Activated CD4-positive, alpha-beta T cell treated with anti-CD3 and anti-CD28 coated beads, Interleukin-2, amount 50 U/mL, for 24 hours (primary cell): ENCODE data around the gene GPR89B.
"Not testable (repeated sequence)": the region's sequence is repeated elsewhere in the genome, so short reads cannot be mapped to it uniquely, and the experiment has no call there.

Experiments
- DNase-seq, 2 donors: peaks; one replicate each; pipeline ENCODE4 v3.0.0-alpha.2; 2020; ENCODE audit warnings: low read depth in 1 of 2, low spot score in 1 of 2

GPR89B gene

GRCh38 chr1:147935296-147935695 lies 7.1 kb downstream of the GPR89B start:
- DNase-seq: not testable (repeated sequence)

DNA sequence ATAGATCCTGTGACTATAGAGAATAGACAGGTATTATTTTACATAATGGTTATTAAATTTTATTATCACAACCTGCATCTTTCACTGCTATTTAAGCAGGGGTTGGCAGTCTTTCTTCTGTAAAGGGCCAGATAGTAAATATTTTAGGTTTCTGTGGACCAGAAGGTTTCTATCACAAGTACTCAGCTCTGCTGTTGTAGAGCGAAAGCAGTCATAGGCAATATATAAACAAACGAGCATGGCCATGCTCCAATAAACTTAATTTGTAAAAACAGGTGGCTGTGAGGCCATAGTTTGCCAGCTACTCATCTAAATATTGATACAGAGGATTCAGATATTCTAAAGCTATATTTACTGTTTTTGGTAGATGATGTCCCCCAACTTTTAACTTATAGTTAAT lies 12.2 kb downstream of the GPR89B start:
- DNase-seq: not testable (repeated sequence)

DNA sequence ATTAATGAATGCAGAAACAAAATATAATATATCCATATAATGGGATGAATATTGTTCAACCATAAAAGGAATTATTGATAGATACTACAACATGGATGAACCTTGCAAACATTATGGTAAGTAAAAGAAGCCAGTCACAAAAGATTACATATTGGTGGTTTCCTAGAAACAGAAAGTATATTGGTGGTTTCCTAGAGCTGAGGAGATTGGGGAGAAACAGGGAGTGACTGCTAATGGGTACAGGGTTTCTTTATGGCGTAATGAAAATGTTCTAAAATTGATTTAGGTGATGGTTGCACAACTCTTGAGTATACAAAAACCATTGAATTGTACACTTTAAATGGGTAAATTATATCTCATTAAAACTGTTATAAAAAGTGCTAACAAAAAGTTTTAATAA lies 14.3 kb downstream of the GPR89B start:
- DNase-seq: not testable (repeated sequence)

DNA sequence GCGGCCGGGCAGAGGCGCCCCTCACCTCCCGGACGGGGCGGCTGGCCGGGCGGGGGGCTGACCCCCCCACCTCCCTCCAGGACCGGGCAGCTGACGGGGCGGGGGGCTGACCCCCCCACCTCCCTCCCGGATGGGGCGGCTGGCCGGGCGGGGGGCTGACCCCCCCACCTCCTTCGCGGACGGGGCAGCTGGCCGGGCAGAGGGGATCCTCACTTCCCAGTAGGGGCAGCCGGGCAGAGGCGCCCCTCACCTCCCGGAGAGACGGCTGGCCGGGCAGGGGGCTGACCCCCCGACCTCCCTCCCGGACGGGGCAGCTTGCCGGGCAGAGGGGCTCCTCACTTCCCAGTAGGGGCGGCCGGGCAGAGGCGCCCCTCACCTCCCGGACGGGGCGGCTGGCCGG lies 21.3 kb downstream of the GPR89B start:
- DNase-seq: not testable (repeated sequence)

GRCh38 chr1:147958906-147959305 lies 30.7 kb downstream of the GPR89B start:
- DNase-seq: not testable (repeated sequence)

DNA sequence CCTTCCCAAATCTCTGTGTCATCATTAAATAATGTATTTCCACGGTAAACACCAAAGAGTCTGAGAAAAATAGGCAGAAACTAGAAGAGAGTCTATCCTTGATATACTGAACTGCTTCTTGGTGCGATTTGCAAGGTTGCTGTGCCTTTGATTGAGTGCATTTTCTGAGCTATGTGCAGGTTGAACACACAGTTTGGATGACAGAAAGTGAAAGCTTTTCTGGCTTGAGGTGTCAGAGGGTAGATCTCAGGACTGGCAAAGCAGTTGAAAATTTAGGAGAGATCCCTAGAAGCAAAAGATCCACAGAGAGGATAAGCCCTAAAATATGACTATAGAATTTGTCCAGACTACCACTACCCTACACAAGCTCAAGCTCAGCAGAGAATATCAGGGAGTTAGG lies 31.5 kb downstream of the GPR89B start:
- not testable (repeated sequence) for DNase-seq

DNA sequence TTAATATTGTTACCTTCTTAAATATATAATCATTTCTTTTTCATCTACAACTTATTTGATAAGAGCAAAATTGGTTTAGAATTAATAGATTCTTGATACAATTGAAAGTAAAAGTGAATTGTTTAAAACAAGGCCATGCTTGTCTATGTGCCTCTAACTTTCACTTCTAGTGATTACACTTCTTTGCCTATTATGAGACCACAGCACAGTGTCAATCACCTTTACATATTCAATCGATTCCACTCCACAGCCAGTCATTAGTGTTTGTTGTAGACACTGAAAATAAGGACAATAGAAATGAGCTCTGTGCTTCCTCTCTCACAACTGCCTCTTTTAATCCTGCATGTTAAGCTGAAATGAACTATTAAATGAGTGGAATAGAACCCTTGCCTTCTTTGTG lies 36.4 kb downstream of the GPR89B start:
- DNase-seq: not testable (repeated sequence)

GRCh38 chr1:147966657-147967056 lies 38.4 kb downstream of the GPR89B start:
- not testable (repeated sequence) for DNase-seq

DNA sequence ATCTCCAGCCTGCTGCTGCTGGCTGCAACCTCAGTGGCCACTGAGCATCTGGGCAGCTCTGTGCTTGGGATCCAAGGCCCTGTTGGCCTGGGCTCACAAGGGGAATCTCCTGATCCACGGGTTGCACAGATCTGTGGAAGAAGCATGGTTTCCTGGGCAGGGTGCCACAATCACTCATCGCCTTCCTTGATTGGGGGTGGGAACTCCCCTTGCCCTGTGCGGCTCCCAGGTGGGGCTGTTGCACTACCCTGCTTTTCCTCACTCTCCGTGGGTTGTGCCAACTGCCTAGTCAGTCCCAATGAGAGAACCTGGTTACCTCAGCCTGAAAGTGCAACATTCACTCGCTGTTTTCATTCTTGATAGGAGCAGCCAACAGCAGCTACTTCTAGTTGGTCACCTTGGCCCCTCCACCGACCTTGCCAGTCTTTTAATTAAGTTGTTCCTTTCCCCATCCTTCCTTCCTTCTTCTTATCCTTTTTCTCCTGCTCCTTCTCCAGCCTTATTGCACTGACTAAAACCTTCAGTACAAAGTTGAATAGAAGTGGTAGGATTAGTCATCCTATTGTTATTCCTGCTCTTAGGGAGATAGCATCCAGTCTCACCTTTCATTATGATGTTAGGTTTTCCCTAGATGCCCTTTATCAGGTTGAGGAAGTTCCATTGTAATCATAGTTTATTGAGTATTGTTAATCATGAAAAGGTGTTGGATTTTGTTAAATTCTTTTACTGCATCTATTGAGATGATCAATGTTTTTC lies 50.9 kb downstream of the GPR89B start:
- DNase-seq: not testable (repeated sequence)

GRCh38 chr1:147985374-147985773 lies 57.2 kb downstream of the GPR89B start:
- DNase-seq: not testable (repeated sequence)

- not testable (repeated sequence) for DNase-seq
These were observed 59.7 kb downstream of the GPR89B start for GRCh38 chr1:147987893-147988292.

- not testable (repeated sequence) for DNase-seq
These were observed 64.7 kb downstream of the GPR89B start for GRCh38 chr1:147992916-147993315.

DNA sequence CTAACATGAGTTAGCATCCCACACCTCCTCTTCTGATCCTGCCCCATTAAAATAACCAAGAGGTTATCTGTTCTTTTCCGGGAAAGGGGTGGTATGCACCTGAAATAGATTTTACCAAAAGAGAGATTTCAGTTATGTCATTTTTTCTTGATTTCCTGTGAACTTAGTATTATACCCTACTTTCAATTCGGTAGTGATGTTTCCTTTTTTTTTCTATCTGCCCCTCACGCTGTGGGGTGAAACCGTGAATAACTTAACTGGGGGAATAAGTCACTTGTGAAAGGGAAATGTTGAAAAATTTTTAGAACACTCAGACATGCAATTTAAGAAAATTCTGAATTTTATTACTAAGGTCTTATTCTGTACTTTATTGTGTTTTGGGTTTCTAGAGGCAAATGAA lies 65.2 kb downstream of the GPR89B start:
- not testable (repeated sequence) for DNase-seq

DNA sequence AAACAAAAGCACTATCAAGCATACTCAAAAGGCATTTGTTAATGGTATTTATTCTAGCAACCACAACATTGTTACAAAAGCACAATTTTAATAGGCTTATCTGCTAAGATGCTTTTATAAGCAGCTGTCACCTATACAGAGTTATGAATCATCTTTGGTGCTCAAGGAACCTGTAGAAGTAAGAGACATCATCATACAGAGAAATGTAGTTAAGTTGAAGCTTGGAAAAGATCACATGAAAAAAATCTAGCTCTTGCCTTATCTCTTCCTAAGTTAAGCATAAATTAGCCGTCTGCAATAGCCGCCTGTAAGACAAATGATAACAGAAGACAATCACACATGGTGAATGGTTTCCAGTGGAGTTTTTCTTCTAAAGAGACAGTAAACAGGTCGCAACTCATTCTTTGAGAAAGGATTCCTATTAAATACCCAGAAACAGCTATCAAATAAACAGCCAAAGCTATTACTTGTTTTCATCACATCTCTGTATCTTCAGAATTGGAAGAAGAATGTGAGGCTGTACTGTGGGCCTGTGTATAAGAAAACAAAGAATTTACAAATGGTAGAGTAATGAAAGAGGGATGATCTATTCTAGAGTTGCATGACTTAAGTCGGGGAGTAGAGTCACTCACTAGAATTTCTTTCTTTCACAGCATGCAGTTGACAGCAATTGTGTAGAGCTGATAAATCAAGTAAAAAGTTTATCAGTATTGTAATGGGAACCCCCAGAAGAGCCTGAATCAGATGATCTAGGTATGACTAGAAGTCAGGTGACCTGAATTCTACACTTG lies 65.8 kb downstream of the GPR89B start:
- not testable (repeated sequence) for DNase-seq

- DNase-seq: not testable (repeated sequence)
These were observed 67.9 kb downstream of the GPR89B start for GRCh38 chr1:147996088-147996487.

GRCh38 chr1:148007724-148008123 lies 79.5 kb downstream of the GPR89B start:
- DNase-seq: not testable (repeated sequence)

DNA sequence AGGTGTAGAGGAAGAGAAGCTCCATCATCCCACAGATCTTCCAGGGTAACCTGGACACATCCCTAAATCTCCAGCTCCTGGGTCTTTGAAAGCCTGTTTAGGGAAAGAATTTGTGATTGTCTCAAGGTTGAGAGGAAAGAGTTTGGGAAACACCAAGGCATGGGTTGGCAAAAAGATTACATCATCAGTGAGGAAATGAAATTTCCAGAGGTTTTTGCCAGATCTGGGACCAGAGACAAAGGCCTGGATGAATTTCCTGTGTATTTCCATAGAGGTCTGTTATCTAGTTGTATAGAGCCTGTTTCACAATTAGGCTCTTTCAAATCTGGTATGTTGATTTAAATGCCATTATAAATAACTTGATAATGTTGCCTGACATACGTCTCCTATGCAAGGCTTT lies 82.3 kb downstream of the GPR89B start:
- DNase-seq: no peak

DNA sequence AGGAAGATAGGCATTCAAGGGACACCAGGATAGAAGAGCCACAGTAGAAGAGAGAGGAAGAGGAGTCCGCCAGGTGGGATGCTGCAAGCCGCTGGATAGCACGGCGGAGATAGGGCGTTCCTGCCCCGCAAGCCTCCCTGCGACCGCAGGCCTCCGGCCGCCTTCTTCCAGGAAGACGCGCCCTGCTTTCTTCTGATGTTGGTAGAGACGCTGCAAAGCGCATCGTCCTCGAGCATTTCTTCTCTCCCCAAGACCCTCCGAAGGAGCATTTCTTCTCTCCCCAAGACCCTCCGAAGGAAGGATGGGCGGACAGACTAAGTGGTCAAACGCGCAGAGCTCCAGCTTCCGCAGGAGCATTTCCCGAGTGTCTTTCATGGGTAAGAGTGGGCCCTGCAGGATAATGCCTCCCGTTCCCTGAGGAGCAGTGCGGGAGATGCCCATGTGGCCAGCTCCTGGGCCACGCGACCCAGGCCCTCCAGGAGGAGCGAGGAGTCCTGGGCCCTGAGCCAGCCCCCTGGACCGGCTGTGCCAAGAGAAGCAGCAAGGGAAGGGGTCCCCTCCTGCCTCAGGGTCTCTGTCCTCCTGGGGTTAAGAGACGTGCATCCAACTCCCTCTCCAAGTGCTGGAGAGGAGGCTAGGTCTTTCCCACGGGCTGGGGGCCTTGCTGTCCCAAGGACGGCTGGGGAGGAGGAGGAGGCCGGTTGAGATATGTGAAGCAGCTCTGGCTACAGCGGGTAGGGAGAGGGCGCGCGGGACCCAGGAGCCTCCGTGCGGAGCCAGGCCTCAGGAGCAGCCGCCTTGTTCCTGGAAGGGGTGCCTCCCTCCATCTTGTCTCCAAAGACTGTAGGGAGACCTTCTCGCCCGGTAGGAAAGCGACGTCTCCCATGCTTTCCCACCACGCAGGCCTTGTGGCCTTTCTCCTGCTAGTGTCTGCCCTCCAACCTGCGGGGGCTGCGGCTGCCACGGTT lies 85.2 kb downstream of the GPR89B start:
- DNase-seq: not testable (repeated sequence)

DNA sequence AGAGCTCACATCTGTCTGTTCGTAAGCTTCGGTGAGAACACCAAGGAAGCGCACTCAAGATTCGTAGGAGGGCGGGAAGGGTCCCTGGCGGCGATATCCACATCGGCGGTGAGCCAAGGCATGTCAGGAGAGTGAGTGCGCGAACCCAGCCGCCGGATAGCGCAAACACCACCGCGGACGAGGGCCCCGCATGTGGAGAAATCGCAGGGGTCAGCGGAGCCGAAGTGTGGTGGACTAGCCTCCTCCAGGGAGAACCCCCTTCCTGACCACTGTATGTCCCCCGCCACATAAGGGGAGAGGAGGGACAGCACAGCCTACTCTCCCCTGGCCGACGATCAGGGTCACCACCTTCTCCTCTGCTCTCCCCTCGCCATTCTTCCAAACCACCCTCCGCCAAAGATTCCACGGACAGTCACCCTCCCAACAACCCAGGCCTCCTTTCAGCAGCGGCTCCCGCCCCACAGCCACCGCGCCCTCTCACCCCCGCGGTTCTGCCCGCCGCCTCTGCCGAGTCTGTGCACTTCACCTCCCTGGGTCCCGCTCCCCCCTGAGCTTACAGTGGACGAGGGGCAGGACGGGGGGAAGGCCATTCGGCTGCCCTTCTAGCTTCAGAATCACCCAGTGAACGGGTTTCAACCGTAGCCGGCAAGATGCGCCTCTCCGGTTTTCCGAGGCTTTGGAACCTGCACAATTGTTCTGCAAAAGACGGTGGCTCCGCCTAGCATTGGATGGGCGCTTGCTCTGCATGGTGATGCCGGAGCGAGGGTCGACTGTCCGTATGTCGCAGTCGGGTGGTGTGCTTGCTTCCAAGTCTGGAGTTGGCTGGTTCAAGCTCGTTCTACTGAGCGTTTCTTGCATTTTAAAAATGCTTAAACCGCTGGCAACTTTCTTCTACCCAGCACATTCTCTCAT lies 86.3 kb downstream of the GPR89B start:
- DNase-seq: not testable (repeated sequence)

- DNase-seq: not testable (repeated sequence)
These were observed 96.7 kb downstream of the GPR89B start for GRCh38 chr1:148024918-148025317.
